ENCODE measurements around the gene MYO5B. TPM values are rescaled to one million over a fixed set of nuclear protein-coding genes. Genes with fewer than 3 reads are reported as not detected.
A peak's percentile ranks its signal among the peaks of the same experiment; 100 is the strongest.
"Not testable (repeated sequence)": the region's sequence is repeated elsewhere in the genome, so short reads cannot be mapped to it uniquely, and the experiment has no call there.

Gene MYO5B
- polyA plus RNA-seq, 1 donor (not counting 4 experiments of a cell fraction or from before 2014, with no cell fraction given) = 6.8 TPM

DNA sequence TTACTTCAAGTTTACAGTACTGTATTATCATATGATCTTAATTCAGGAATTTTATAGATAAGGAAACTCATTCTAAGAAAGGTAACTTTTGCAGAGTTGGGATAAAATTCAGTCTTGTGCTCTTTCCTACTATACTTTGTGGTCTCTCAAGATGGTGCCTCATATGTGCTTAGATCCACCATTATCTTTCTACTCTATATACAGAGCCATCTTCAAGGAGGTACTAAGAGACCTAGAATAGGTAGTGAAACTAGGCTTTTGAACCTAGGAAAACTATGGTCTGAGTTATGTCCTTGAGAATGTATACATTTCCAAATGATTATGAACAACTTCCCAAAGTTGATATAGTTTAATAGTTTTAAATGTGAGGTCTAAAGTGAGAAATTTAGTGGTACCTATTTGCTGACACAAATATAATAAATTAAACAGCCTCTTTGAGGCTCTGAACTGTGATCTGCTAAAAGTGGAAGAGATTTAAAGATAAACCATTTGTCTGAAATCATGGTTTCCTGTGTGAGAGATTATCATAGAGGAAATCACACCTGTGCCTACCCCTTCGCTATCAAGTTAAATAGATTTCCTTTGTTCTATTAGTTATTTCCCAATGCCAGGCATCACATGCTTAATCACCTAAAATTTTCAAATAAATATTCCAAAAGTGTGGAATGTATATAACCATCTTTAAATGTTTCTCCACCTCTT is 408.8 kb downstream of the MYO5B start:
- H3K4me2 ChIP-seq (ENCODE audit: control insufficient read depth, extremely low read depth, insufficient read depth, low read depth, low read length) = no peak overlapping the region
- H3K9me3 ChIP-seq (ENCODE audit: control insufficient read depth, low read depth, low read length) = no peaks in the 10 kb centered on the region
- H3K79me2 ChIP-seq (ENCODE audit: control insufficient read depth, insufficient read depth, low read length) = no peaks in the 10 kb centered on the region
- H3K27me3 ChIP-seq (ENCODE audit: control insufficient read depth, extremely low read depth, insufficient read depth, low read length) = no peaks in the 10 kb centered on the region
- H3K4me3 ChIP-seq (ENCODE audit: control insufficient read depth in 2 of 3, extremely low read depth in 1 of 3, insufficient read depth in 2 of 3, low read depth in 1 of 3, low read length in 3 of 3) = no peak overlapping the region
- FAIRE-seq = no peak
- no peaks in the 10 kb centered on the region for H3K9me1 ChIP-seq (ENCODE audit: control insufficient read depth, extremely low read depth, insufficient read depth, low read length)
- no peak for DNase-seq (ENCODE audit: low read depth, low spot score)
- no peak for TF ChIP-seq EZH2 (IDR thresholded peaks at IDR 0.05; ENCODE audit: low read length)
- TF ChIP-seq, protein P1, sequence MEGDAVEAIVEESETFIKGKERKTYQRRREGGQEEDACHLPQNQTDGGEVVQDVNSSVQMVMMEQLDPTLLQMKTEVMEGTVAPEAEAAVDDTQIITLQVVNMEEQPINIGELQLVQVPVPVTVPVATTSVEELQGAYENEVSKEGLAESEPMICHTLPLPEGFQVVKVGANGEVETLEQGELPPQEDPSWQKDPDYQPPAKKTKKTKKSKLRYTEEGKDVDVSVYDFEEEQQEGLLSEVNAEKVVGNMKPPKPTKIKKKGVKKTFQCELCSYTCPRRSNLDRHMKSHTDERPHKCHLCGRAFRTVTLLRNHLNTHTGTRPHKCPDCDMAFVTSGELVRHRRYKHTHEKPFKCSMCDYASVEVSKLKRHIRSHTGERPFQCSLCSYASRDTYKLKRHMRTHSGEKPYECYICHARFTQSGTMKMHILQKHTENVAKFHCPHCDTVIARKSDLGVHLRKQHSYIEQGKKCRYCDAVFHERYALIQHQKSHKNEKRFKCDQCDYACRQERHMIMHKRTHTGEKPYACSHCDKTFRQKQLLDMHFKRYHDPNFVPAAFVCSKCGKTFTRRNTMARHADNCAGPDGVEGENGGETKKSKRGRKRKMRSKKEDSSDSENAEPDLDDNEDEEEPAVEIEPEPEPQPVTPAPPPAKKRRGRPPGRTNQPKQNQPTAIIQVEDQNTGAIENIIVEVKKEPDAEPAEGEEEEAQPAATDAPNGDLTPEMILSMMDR (optimal IDR thresholded peaks at IDR 0.05 in 1 of 3, IDR thresholded peaks at IDR 0.05 in 1 of 3, conservative IDR thresholded peaks at IDR 0.05 in 1 of 3; ENCODE audit: extremely low read depth in 1 of 3, insufficient read depth in 2 of 3, low read length in 3 of 3) = no peak
- no peak overlapping the region for H2AFZ ChIP-seq (ENCODE audit: control insufficient read depth, low read length)
- H3K9ac ChIP-seq (ENCODE audit: control insufficient read depth, extremely low read depth, insufficient read depth, low read length) = no peak overlapping the region
- H4K20me1 ChIP-seq (ENCODE audit: control insufficient read depth, extremely low read depth, insufficient read depth, low read length) = no peaks in the 10 kb centered on the region
- peaks cover 4% of the 10 kb centered on the region for H3K4me1 ChIP-seq (ENCODE audit: control insufficient read depth, extremely low read depth, insufficient read depth, low read length)
- no peaks in the 10 kb centered on the region for H3K36me3 ChIP-seq (ENCODE audit: control insufficient read depth in 2 of 2, extremely low read depth in 1 of 2, insufficient read depth in 2 of 2, low read length in 2 of 2)
- dilution Hi-C loops (cut with MboI; ENCODE audit: extremely low pct_ligation_motif_present, low sequenced_read_pairs) = no loop called here
- H3K27ac ChIP-seq (ENCODE audit: control insufficient read depth, insufficient read depth, low read length) = no peak overlapping the region

DNA sequence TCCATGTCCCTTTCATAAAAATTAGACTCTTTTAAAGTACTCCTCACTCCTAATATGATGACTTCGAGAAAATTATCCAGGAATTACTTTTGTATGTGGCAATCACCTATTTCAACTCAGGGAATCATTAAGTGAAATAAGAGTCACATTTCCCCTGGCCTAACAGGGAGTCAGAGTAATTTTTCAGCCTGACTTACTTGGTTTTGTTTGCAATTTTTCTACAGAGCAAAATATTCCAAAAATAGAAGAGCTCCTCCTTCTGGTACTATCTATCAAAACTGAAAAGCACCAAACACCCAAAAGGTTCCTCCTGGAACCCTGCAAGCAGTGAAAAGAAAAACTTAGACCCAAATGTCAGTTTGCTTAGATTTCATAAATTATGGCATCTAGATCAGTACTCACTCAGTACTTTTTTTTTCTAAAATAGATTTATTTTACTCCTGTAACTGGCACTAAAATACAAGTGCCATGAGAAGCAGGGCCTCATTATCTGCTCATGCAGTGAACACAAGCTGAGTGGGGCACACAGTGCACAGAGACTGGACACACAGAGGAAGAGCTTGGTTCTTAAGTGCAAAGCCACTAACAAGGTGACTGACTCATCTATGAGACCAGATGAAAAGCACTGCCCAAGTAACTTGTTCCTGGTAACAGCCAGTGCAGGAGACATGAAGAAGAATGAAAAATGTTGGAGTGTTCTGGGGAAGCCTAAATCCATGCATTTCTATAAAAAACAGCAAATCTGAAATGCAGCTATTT is 410.3 kb downstream of the MYO5B start:
- FAIRE-seq = no peak
- Histone ChIP-seq H3K36me3 (ENCODE audit: control insufficient read depth in 2 of 2, extremely low read depth in 1 of 2, insufficient read depth in 2 of 2, low read length in 2 of 2) (no peaks in the 10 kb centered on the region), H3K9me1 (ENCODE audit: control insufficient read depth, extremely low read depth, insufficient read depth, low read length) (no peaks in the 10 kb centered on the region), H3K4me1 (ENCODE audit: control insufficient read depth, extremely low read depth, insufficient read depth, low read length) (peaks cover 4% of the 10 kb centered on the region), H4K20me1 (ENCODE audit: control insufficient read depth, extremely low read depth, insufficient read depth, low read length) (no peaks in the 10 kb centered on the region), H3K79me2 (ENCODE audit: control insufficient read depth, insufficient read depth, low read length) (no peaks in the 10 kb centered on the region), H3K27me3 (ENCODE audit: control insufficient read depth, extremely low read depth, insufficient read depth, low read length) (no peaks in the 10 kb centered on the region), H2AFZ (ENCODE audit: control insufficient read depth, low read length) (no peak overlapping the region), H3K9ac (ENCODE audit: control insufficient read depth, extremely low read depth, insufficient read depth, low read length) (no peak overlapping the region), H3K4me2 (ENCODE audit: control insufficient read depth, extremely low read depth, insufficient read depth, low read depth, low read length) (no peak overlapping the region), H3K4me3 (ENCODE audit: control insufficient read depth in 2 of 3, extremely low read depth in 1 of 3, insufficient read depth in 2 of 3, low read depth in 1 of 3, low read length in 3 of 3) (no peak overlapping the region), H3K27ac (ENCODE audit: control insufficient read depth, insufficient read depth, low read length) (no peak overlapping the region), H3K9me3 (ENCODE audit: control insufficient read depth, low read depth, low read length) (no peaks in the 10 kb centered on the region)
- TF ChIP-seq EZH2 (IDR thresholded peaks at IDR 0.05; ENCODE audit: low read length) = no peak
- TF ChIP-seq, protein P1 (optimal IDR thresholded peaks at IDR 0.05 in 1 of 3, IDR thresholded peaks at IDR 0.05 in 1 of 3, conservative IDR thresholded peaks at IDR 0.05 in 1 of 3; ENCODE audit: extremely low read depth in 1 of 3, insufficient read depth in 2 of 3, low read length in 3 of 3) = peak in 2 of 3 experiments; percentile 29
- dilution Hi-C loops (cut with MboI; ENCODE audit: extremely low pct_ligation_motif_present, low sequenced_read_pairs) = no loop called here
- DNase-seq (ENCODE audit: low read depth, low spot score) = no peak

DNA sequence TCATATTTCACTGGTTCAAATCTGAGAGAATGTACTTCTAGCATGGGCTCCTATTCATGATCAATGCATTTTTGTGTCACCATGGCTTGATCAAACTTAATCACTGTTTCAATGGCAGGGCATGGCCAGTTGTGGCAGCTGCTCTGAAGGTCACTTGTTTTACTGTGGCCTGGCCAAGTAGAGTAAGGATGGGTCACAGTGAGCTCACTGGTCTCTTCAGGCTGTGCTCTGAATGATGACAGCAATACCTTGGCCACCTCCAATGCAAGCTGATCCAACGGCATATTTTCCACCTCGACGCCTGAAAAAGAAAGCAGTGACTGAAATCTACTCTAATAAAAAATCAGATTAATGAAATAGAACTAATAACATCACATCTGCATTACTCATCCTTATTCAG is 411.3 kb downstream of the MYO5B start:
- H4K20me1 ChIP-seq (ENCODE audit: control insufficient read depth, extremely low read depth, insufficient read depth, low read length); H3K4me3 ChIP-seq (ENCODE audit: control insufficient read depth in 2 of 3, extremely low read depth in 1 of 3, insufficient read depth in 2 of 3, low read depth in 1 of 3, low read length in 3 of 3); H3K27me3 ChIP-seq (ENCODE audit: control insufficient read depth, extremely low read depth, insufficient read depth, low read length); H3K9me1 ChIP-seq (ENCODE audit: control insufficient read depth, extremely low read depth, insufficient read depth, low read length); H3K79me2 ChIP-seq (ENCODE audit: control insufficient read depth, insufficient read depth, low read length); H3K9me3 ChIP-seq (ENCODE audit: control insufficient read depth, low read depth, low read length); dilution Hi-C loops (cut with MboI; ENCODE audit: extremely low pct_ligation_motif_present, low sequenced_read_pairs); H3K36me3 ChIP-seq (ENCODE audit: control insufficient read depth in 2 of 2, extremely low read depth in 1 of 2, insufficient read depth in 2 of 2, low read length in 2 of 2); FAIRE-seq; H3K27ac ChIP-seq (ENCODE audit: control insufficient read depth, insufficient read depth, low read length); H3K9ac ChIP-seq (ENCODE audit: control insufficient read depth, extremely low read depth, insufficient read depth, low read length); DNase-seq (ENCODE audit: low read depth, low spot score); H3K4me2 ChIP-seq (ENCODE audit: control insufficient read depth, extremely low read depth, insufficient read depth, low read depth, low read length); H2AFZ ChIP-seq (ENCODE audit: control insufficient read depth, low read length): not testable (repeated sequence)
- H3K4me1 ChIP-seq (ENCODE audit: control insufficient read depth, extremely low read depth, insufficient read depth, low read length) = peaks cover 11% of the 10 kb centered on the region

All from keratinocyte (primary cell).